Smooth muscle cell of trachea (primary cell): Measurements from ENCODE around the gene NBPF6. TPM values are rescaled to one million over a fixed set of nuclear protein-coding genes. Genes with fewer than 3 reads are reported as not detected.

ENCODE experiments used
- total RNA-seq: library from RNA; depleted of rRNA; stranded (reverse); fragments of >200 nt; gene quantifications from 2 replicates; pipeline ENCODE4 v1.2.1, GENCODE V29; 2014

Gene NBPF6, protein sequence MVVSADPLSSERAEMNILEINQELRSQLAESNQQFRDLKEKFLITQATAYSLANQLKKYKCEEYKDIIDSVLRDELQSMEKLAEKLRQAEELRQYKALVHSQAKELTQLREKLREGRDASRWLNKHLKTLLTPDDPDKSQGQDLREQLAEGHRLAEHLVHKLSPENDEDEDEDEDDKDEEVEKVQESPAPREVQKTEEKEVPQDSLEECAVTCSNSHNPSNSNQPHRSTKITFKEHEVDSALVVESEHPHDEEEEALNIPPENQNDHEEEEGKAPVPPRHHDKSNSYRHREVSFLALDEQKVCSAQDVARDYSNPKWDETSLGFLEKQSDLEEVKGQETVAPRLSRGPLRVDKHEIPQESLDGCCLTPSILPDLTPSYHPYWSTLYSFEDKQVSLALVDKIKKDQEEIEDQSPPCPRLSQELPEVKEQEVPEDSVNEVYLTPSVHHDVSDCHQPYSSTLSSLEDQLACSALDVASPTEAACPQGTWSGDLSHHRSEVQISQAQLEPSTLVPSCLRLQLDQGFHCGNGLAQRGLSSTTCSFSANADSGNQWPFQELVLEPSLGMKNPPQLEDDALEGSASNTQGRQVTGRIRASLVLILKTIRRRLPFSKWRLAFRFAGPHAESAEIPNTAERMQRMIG
- total RNA-seq: not detected in 2 replicates

DNA sequence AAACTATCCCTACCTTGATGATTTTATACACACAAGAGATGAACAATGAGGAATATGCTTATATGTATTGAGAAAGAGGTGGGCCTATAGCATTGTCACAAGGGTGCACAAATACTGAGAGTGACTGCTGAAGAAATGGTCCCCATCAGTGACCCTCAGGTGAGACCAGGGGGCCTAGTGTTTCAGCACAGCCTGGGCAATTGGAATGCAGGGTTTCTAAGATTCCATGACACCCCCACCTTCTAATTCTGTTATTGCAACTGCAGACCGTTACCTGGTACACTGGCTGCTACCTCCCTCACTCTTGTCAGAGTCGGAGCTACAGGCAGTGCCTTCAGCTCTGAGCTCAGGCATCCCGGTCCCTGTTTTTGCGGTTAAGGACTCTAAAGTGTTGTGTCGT, at the start of gene NBPF6:
NBPF6 (plus strand) TSS at position 301 of the 400 bp plus-strand sequence. CDS start 259 bp downstream, outside the sequence.

Other genes with a start within 250 kb of the NBPF6 start
- 42.3 and 55.1 TPM in 2 replicates for gene SLC25A24, start 250.0 kb upstream of the NBPF6 start, total RNA-seq
- gene NBPF4, start 206.3 kb upstream of the NBPF6 start, total RNA-seq: not detected in 2 replicates
- gene EEIG2, start 109.8 kb downstream of the NBPF6 start, total RNA-seq: 24.3 and 33.9 TPM in 2 replicates
- 2.3 and 4.5 TPM in 2 replicates for gene HENMT1, start 210.8 kb downstream of the NBPF6 start, total RNA-seq
- gene PRPF38B, start 242.0 kb downstream of the NBPF6 start, total RNA-seq: 10.3 and 15.4 TPM in 2 replicates